GM23338 (cell line): ENCODE data around the gene ARHGAP27. TPM values are rescaled to one million over a fixed set of nuclear protein-coding genes. Genes with fewer than 3 reads are reported as not detected.

Source experiments
- ATAC-seq: fragments of 200-7000 bp; cut with Tn5 transposase; 3 replicates; pipeline ENCODE4 v1.9.1; 2020
- DNase-seq: peaks from one replicate; pipeline ENCODE4 v3.0.0-alpha.2; 2015; ENCODE audit warnings: low spot score
- H2AFZ ChIP-seq: fragments of 200-600 bp; sonication (generic); 2 replicates; pipeline ENCODE4 v1.8.0; 2016; ENCODE audit warnings: antibody characterized with exemption, mild to moderate bottlenecking, moderate library complexity
- H3F3A ChIP-seq: fragments of 200-600 bp; sonication (generic); replicated peaks from 2 replicates; pipeline ENCODE4 v1.8.0; 2017; ENCODE audit warnings: antibody characterized with exemption, mixed run types, low read depth
- H3K27ac ChIP-seq: fragments of 200-600 bp; sonication (generic); 2 replicates; pipeline ENCODE4 v1.6.1; 2016; ENCODE audit warnings: low read depth
- H3K27me3 ChIP-seq: fragments of 200-600 bp; sonication (generic); 2 replicates; pipeline ENCODE4 v1.8.0; 2016; ENCODE audit warnings: mild to moderate bottlenecking, mixed run types, moderate library complexity; ENCODE audit not compliant: insufficient read depth
- H3K36me3 ChIP-seq: fragments of 200-600 bp; sonication (generic); 2 replicates; pipeline ENCODE4 v1.8.0; 2016; ENCODE audit warnings: mild to moderate bottlenecking; ENCODE audit not compliant: insufficient read depth
- H3K4me1 ChIP-seq: fragments of 200-600 bp; sonication (generic); 2 replicates; pipeline ENCODE4 v1.8.0; 2016; ENCODE audit warnings: mild to moderate bottlenecking, moderate library complexity; ENCODE audit not compliant: insufficient read depth
- H3K4me2 ChIP-seq: fragments of 200-600 bp; sonication (generic); 2 replicates; pipeline ENCODE4 v1.7.1; 2017; ENCODE audit warnings: mixed run types
- H3K4me3 ChIP-seq: fragments of 200-600 bp; sonication (generic); 2 replicates; pipeline ENCODE4 v1.6.1; 2016; ENCODE audit warnings: mixed run types
- H3K79me2 ChIP-seq: fragments of 200-600 bp; sonication (generic); replicated peaks from 2 replicates; pipeline ENCODE4 v1.8.0; 2017; ENCODE audit warnings: mild to moderate bottlenecking; ENCODE audit not compliant: insufficient read depth
- H3K9me2 ChIP-seq: fragments of 200-600 bp; sonication (generic); 2 replicates; pipeline ENCODE4 v1.8.0; 2017; ENCODE audit not compliant: insufficient read depth
- H4K20me1 ChIP-seq: fragments of 200-600 bp; sonication (generic); replicated peaks from 2 replicates; pipeline ENCODE4 v1.8.0; 2017; ENCODE audit warnings: mild to moderate bottlenecking; ENCODE audit not compliant: insufficient read depth
- H3K27ac Mint-ChIP-seq: 2 replicates; pipeline ENCODE4 v1.8.0; 2020; ENCODE audit warnings: inconsistent platforms, mild to moderate bottlenecking, moderate library complexity, mixed read lengths
- H3K27me3 Mint-ChIP-seq: 3 replicates; pipeline ENCODE4 v1.8.0; 2022; ENCODE audit warnings: low read depth, mild to moderate bottlenecking, moderate library complexity, mixed read lengths, inconsistent platforms; ENCODE audit not compliant: insufficient read depth, poor library complexity
- H3K36me3 Mint-ChIP-seq: 3 replicates; pipeline ENCODE4 v1.8.0; 2021; ENCODE audit warnings: low read depth, mild to moderate bottlenecking, inconsistent platforms, moderate library complexity, mixed read lengths
- H3K4me1 Mint-ChIP-seq: 3 replicates; pipeline ENCODE4 v1.8.0; 2020; ENCODE audit warnings: mild to moderate bottlenecking, inconsistent platforms, mixed read lengths
- H3K4me3 Mint-ChIP-seq: 3 replicates; pipeline ENCODE4 v1.8.0; 2021; ENCODE audit warnings: moderate library complexity, mild to moderate bottlenecking, inconsistent platforms, mixed read lengths
- H3K9me3 Mint-ChIP-seq: 3 replicates; pipeline ENCODE4 v1.8.0; 2020; ENCODE audit warnings: moderate library complexity, mild to moderate bottlenecking, inconsistent platforms, mixed read lengths
- CREB1 ChIP-seq: fragments of 250-450 bp; sonication (Bioruptor Pico); IDR thresholded peaks from 2 replicates; pipeline ENCODE4 v1.5.0; 2020; ENCODE audit warnings: low read depth, mild to moderate bottlenecking, moderate library complexity
- EZH2 ChIP-seq: fragments of 200-600 bp; sonication (generic); IDR thresholded peaks from one replicate; pipeline ENCODE4 v1.8.0; 2017; ENCODE audit warnings: antibody characterized with exemption, mild to moderate bottlenecking, low read depth; ENCODE audit not compliant: unreplicated experiment
- EZH2phosphoT487 ChIP-seq: fragments of 200-600 bp; sonication (generic); IDR thresholded peaks from one replicate; pipeline ENCODE4 v1.8.1; 2018; ENCODE audit warnings: antibody characterized with exemption; ENCODE audit not compliant: unreplicated experiment
- JUNB ChIP-seq: IDR thresholded peaks from one replicate; pipeline ENCODE4 v1.6.1; 2016; ENCODE audit warnings: antibody characterized with exemption; ENCODE audit not compliant: unreplicated experiment
- NANOG ChIP-seq: IDR thresholded peaks from 2 replicates; pipeline ENCODE4 v1.6.1; 2016; ENCODE audit warnings: antibody characterized with exemption, borderline replicate concordance
- POLR2AphosphoS5 ChIP-seq: IDR thresholded peaks from 2 replicates; pipeline ENCODE4 v1.6.1; 2016; ENCODE audit warnings: antibody characterized with exemption, low read depth
- STAT1 ChIP-seq: IDR thresholded peaks from one replicate; pipeline ENCODE4 v1.6.1; 2016; ENCODE audit warnings: antibody characterized with exemption; ENCODE audit not compliant: unreplicated experiment
- ZNF114 ChIP-seq: fragments of 250-450 bp; sonication (Bioruptor Pico); IDR thresholded peaks from 2 replicates; pipeline ENCODE4 v1.5.0; 2020; ENCODE audit warnings: mild to moderate bottlenecking, moderate library complexity
- ZNF331 ChIP-seq: fragments of 250-450 bp; sonication (Bioruptor Pico); IDR thresholded peaks from 2 replicates; pipeline ENCODE4 v1.5.0; 2020; ENCODE audit warnings: low read depth, mild to moderate bottlenecking, moderate library complexity
- polyA plus RNA-seq: library from polyadenylated mRNA; unstranded; fragments of >200 nt; fragmentation: Nextera tagmentation; extraction: Ambion mirVana; gene quantifications from 2 replicates; pipeline ENCODE4 v1.2.1, GENCODE V29; 2016
- total RNA-seq: library from RNA; depleted of rRNA; stranded (reverse); fragments of >200 nt; shearing (Covaris generic); gene quantifications from 2 replicates; pipeline ENCODE4 v1.2.3, GENCODE V29; 2014
- TF ChIP-seq, protein P1 (sequence below): fragments of 250-450 bp; sonication (Bioruptor Pico); IDR thresholded peaks from 2 replicates; pipeline ENCODE4 v1.5.0; 2020; ENCODE audit warnings: mild to moderate bottlenecking, moderate library complexity
- TF ChIP-seq, protein P2 (sequence below), 2 experiments: fragments of 200-600 bp in 1 of 2; sonication (generic) in 1 of 2; conservative IDR thresholded peaks; 2 replicates each; pipeline versions ENCODE4 v1.5.1 to v1.6.1; 2016 to 2017; ENCODE audit warnings: antibody characterized with exemption in 2 of 2, low read depth in 2 of 2, mild to moderate bottlenecking in 2 of 2, moderate library complexity in 1 of 2
- TF ChIP-seq, protein P3 (sequence below): IDR thresholded peaks from 2 replicates; pipeline ENCODE4 v1.6.1; 2016; ENCODE audit warnings: antibody characterized with exemption

ARHGAP27 gene
- total and polyA plus RNA-seq, 2 experiments from 2014 or later, result 5.9 to 17.7 TPM

DNA sequence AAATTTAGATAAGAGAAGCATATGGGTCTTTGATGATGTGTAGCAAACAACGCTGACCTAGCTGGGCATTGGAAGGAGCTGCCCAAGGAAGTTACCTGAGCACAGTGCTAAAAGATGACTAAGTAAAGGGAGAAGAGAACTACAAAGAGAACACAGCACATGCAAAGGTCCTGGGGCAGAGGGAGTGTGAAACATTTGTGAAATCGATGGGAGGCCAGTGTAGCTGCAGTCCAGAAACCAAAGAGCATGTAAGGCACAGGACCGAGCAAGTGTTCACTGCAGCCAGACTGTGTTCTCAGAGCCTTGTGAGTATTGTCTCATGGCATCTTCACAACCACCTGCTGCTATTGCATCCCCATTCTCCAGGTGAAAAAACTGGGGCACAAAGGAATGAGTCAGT, 44.9 kb downstream of the ARHGAP27 start:
- Mint-ChIP-seq H3K27ac (no peak overlapping the region), H3K4me1 (peaks cover 18% of the 10 kb centered on the region), H3K4me3 (no peak overlapping the region), H3K27me3 (peaks cover 19% of the 10 kb centered on the region), H3K9me3 (no peaks in the 10 kb centered on the region; the same call in 2 of the 3 replicates), H3K36me3 (no peaks in the 10 kb centered on the region)
- no peak overlapping the region for H3K4me3 ChIP-seq
- ATAC-seq, result no peak
- H4K20me1 ChIP-seq, result no peaks in the 10 kb centered on the region
- no peaks in the 10 kb centered on the region for H3K27me3 ChIP-seq
- H3K4me1 ChIP-seq, result no peaks in the 10 kb centered on the region; the same call in 1 of the 2 replicates
- no peak overlapping the region for H3K4me2 ChIP-seq
- no peak for DNase-seq
- H2AFZ ChIP-seq, result no peak overlapping the region
- no peaks in the 10 kb centered on the region for H3K9me2 ChIP-seq
- no peak for TF ChIP-seq ZNF114 (CRISPR knock-in tag)
- H3F3A ChIP-seq, result no peaks in the 10 kb centered on the region
- no peaks in the 10 kb centered on the region for H3K79me2 ChIP-seq
- H3K36me3 ChIP-seq, result no peaks in the 10 kb centered on the region
- H3K27ac ChIP-seq, result no peak overlapping the region

DNA sequence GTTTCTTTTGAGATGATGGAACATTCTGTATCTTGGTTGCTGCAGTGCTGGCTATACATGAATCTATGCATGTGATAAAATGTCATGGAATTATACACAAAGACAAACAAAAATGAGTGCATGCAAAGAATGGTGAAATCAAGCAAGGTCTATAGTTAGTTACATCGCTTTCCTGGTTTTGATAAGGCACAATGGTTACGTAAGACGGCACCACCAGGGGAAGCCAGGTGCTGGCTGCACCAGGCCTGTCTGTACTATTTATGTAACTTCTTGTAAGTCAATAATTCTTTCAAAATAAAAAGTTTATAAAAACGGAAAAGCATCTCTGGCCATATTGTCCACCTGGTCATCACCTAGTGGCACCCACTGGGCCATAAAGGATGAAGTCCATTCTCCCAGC, 46.5 kb downstream of the ARHGAP27 start:
- Histone ChIP-seq H2AFZ (no peak overlapping the region), H3K9me2 (no peaks in the 10 kb centered on the region), H4K20me1 (no peaks in the 10 kb centered on the region), H3K36me3 (no peaks in the 10 kb centered on the region), H3K4me3 (no peak overlapping the region), H3K27ac (no peak overlapping the region), H3F3A (no peaks in the 10 kb centered on the region), H3K4me2 (no peak overlapping the region), H3K27me3 (no peaks in the 10 kb centered on the region), H3K79me2 (no peaks in the 10 kb centered on the region), H3K4me1 (no peaks in the 10 kb centered on the region; the same call in 1 of the 2 replicates)
- Mint-ChIP-seq H3K9me3 (no peaks in the 10 kb centered on the region; the same call in 2 of the 3 replicates), H3K4me1 (peaks cover 18% of the 10 kb centered on the region), H3K27ac (no peak overlapping the region), H3K27me3 (peaks cover 13% of the 10 kb centered on the region), H3K4me3 (no peak overlapping the region), H3K36me3 (no peaks in the 10 kb centered on the region)
- DNase-seq, result no peak
- no peak for ATAC-seq
- TF ChIP-seq, protein P1, sequence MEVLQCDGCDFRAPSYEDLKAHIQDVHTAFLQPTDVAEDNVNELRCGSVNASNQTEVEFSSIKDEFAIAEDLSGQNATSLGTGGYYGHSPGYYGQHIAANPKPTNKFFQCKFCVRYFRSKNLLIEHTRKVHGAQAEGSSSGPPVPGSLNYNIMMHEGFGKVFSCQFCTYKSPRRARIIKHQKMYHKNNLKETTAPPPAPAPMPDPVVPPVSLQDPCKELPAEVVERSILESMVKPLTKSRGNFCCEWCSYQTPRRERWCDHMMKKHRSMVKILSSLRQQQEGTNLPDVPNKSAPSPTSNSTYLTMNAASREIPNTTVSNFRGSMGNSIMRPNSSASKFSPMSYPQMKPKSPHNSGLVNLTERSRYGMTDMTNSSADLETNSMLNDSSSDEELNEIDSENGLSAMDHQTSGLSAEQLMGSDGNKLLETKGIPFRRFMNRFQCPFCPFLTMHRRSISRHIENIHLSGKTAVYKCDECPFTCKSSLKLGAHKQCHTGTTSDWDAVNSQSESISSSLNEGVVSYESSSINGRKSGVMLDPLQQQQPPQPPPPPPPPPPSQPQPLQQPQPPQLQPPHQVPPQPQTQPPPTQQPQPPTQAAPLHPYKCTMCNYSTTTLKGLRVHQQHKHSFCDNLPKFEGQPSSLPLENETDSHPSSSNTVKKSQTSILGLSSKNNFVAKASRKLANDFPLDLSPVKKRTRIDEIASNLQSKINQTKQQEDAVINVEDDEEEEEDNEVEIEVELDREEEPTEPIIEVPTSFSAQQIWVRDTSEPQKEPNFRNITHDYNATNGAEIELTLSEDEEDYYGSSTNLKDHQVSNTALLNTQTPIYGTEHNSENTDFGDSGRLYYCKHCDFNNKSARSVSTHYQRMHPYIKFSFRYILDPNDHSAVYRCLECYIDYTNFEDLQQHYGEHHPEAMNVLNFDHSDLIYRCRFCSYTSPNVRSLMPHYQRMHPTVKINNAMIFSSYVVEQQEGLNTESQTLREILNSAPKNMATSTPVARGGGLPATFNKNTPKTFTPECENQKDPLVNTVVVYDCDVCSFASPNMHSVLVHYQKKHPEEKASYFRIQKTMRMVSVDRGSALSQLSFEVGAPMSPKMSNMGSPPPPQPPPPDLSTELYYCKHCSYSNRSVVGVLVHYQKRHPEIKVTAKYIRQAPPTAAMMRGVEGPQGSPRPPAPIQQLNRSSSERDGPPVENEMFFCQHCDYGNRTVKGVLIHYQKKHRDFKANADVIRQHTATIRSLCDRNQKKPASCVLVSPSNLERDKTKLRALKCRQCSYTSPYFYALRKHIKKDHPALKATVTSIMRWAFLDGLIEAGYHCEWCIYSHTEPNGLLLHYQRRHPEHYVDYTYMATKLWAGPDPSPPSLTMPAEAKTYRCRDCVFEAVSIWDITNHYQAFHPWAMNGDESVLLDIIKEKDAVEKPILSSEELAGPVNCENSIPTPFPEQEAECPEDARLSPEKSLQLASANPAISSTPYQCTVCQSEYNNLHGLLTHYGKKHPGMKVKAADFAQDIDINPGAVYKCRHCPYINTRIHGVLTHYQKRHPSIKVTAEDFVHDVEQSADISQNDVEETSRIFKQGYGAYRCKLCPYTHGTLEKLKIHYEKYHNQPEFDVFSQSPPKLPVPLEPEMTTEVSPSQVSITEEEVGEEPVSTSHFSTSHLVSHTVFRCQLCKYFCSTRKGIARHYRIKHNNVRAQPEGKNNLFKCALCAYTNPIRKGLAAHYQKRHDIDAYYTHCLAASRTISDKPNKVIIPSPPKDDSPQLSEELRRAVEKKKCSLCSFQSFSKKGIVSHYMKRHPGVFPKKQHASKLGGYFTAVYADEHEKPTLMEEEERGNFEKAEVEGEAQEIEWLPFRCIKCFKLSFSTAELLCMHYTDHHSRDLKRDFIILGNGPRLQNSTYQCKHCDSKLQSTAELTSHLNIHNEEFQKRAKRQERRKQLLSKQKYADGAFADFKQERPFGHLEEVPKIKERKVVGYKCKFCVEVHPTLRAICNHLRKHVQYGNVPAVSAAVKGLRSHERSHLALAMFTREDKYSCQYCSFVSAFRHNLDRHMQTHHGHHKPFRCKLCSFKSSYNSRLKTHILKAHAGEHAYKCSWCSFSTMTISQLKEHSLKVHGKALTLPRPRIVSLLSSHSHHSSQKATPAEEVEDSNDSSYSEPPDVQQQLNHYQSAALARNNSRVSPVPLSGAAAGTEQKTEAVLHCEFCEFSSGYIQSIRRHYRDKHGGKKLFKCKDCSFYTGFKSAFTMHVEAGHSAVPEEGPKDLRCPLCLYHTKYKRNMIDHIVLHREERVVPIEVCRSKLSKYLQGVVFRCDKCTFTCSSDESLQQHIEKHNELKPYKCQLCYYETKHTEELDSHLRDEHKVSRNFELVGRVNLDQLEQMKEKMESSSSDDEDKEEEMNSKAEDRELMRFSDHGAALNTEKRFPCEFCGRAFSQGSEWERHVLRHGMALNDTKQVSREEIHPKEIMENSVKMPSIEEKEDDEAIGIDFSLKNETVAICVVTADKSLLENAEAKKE (CRISPR knock-in tag), result no peak
- TF ChIP-seq ZNF331 (no peak), STAT1 (no peak), EZH2 (no peak), EZH2phosphoT487 (no peak), JUNB (no peak), CREB1 (CRISPR knock-in tag) (no peak), NANOG (no peak), POLR2AphosphoS5 (no peak)
- TF ChIP-seq, protein P2, sequence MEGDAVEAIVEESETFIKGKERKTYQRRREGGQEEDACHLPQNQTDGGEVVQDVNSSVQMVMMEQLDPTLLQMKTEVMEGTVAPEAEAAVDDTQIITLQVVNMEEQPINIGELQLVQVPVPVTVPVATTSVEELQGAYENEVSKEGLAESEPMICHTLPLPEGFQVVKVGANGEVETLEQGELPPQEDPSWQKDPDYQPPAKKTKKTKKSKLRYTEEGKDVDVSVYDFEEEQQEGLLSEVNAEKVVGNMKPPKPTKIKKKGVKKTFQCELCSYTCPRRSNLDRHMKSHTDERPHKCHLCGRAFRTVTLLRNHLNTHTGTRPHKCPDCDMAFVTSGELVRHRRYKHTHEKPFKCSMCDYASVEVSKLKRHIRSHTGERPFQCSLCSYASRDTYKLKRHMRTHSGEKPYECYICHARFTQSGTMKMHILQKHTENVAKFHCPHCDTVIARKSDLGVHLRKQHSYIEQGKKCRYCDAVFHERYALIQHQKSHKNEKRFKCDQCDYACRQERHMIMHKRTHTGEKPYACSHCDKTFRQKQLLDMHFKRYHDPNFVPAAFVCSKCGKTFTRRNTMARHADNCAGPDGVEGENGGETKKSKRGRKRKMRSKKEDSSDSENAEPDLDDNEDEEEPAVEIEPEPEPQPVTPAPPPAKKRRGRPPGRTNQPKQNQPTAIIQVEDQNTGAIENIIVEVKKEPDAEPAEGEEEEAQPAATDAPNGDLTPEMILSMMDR (conservative IDR thresholded peaks at IDR 0.05; ENCODE audit: low read depth in 2 of 2), result no peak
- TF ChIP-seq, protein P3, sequence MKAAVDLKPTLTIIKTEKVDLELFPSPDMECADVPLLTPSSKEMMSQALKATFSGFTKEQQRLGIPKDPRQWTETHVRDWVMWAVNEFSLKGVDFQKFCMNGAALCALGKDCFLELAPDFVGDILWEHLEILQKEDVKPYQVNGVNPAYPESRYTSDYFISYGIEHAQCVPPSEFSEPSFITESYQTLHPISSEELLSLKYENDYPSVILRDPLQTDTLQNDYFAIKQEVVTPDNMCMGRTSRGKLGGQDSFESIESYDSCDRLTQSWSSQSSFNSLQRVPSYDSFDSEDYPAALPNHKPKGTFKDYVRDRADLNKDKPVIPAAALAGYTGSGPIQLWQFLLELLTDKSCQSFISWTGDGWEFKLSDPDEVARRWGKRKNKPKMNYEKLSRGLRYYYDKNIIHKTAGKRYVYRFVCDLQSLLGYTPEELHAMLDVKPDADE, result no peak
